SK-N-SH (cell line): ENCODE measurements around the gene GALT. TPM values are rescaled to one million over a fixed set of nuclear protein-coding genes. Genes with fewer than 3 reads are reported as not detected.

Source experiments
- CTCF ChIA-PET: fragments of 300-600, 350-600 bp; formaldehyde crosslinking; extraction: SDS; loops from one replicate; lab custom pipeline; 2021; lab: Yijun Ruan, JAX
- POLR2A ChIA-PET: fragments of 350-600 bp; sonication (Branson Sonifier 250); formaldehyde crosslinking; extraction: SDS; loops from one replicate; lab custom pipeline; 2020; ENCODE audit warnings: antibody characterized with exemption, inconsistent platforms; lab: Yijun Ruan, JAX
- DNase-seq: peaks from one replicate; pipeline ENCODE4 v3.0.0; 2012
- H2AFZ ChIP-seq: fragments of 200-600 bp; sonication (generic); 2 replicates; pipeline ENCODE4 v1.8.1; 2016; ENCODE audit warnings: antibody characterized with exemption, mild to moderate bottlenecking, low read depth
- H3F3A ChIP-seq: fragments of 200-600 bp; sonication (generic); replicated peaks from 2 replicates; pipeline ENCODE3; 2016; ENCODE audit warnings: antibody characterized with exemption, mild to moderate bottlenecking; ENCODE audit not compliant: insufficient read depth
- H3K27ac ChIP-seq, 2 experiments: fragments of 200-500 bp in 1 of 2; fragments of 200-600 bp in 1 of 2; sonication (Bioruptor generic) in 1 of 2; sonication (generic), shearing (Covaris generic) in 1 of 2; 2 replicates each; pipeline versions ENCODE4 v1.5.1 to v1.6.1; 2014 to 2016; ENCODE audit warnings: low read depth in 2 of 2, inconsistent platforms in 1 of 2, low read length in 1 of 2, mild to moderate bottlenecking in 1 of 2, mixed read lengths in 1 of 2
- H3K27me3 ChIP-seq: fragments of 200-600 bp; sonication (generic), shearing (Covaris generic); 2 replicates; pipeline ENCODE4 v1.6.1; 2016; ENCODE audit warnings: mixed run types; ENCODE audit not compliant: insufficient read depth
- H3K36me3 ChIP-seq, 2 experiments: fragments of 200-500 bp in 1 of 2; fragments of 200-600 bp in 1 of 2; sonication (Bioruptor generic) in 1 of 2; sonication (generic) in 1 of 2; replicated peaks in 1 of 2; 2 replicates each; pipeline versions ENCODE3 to v1.5.1; 2014 to 2016; ENCODE audit warnings: low read length in 1 of 2, mild to moderate bottlenecking in 1 of 2; ENCODE audit not compliant: insufficient read depth in 2 of 2, control insufficient read depth in 1 of 2
- H3K4me1 ChIP-seq, 2 experiments: fragments of 200-500 bp in 1 of 2; fragments of 200-600 bp in 1 of 2; sonication (Bioruptor generic) in 1 of 2; sonication (generic), shearing (Covaris generic) in 1 of 2; 2 replicates each; pipeline versions ENCODE4 v1.5.1 to v1.6.1; 2014 to 2016; ENCODE audit warnings: low read depth in 1 of 2, low read length in 1 of 2, mixed run types in 1 of 2; ENCODE audit not compliant: insufficient read depth in 2 of 2, control insufficient read depth in 1 of 2
- H3K4me2 ChIP-seq: fragments of 200-600 bp; sonication (generic), shearing (Covaris generic); 2 replicates; pipeline ENCODE4 v1.6.1; 2017; ENCODE audit warnings: mixed run types
- H3K4me3 ChIP-seq, 2 experiments: fragments of 200-500 bp in 1 of 2; fragments of 200-600 bp in 1 of 2; sonication (Bioruptor generic) in 1 of 2; sonication (generic), shearing (Covaris generic) in 1 of 2; 2 replicates each; pipeline versions ENCODE4 v1.5.1 to v1.8.1; 2014 to 2016; ENCODE audit warnings: low read depth in 2 of 2, inconsistent platforms in 1 of 2, low read length in 1 of 2, mild to moderate bottlenecking in 1 of 2, mixed read lengths in 1 of 2, moderate library complexity in 1 of 2
- H3K79me2 ChIP-seq: fragments of 200-600 bp; sonication (generic); 2 replicates; pipeline ENCODE4 v1.8.1; 2017; ENCODE audit warnings: mild to moderate bottlenecking; ENCODE audit not compliant: insufficient read depth
- H3K9ac ChIP-seq: fragments of 200-600 bp; sonication (generic); 2 replicates; pipeline ENCODE4 v1.6.1; 2017; ENCODE audit warnings: mixed run types
- H3K9me2 ChIP-seq: fragments of 200-600 bp; sonication (generic); 2 replicates; pipeline ENCODE4 v1.6.1; 2017; ENCODE audit warnings: mixed run types
- H3K9me3 ChIP-seq: fragments of 200-600 bp; sonication (generic); 2 replicates; pipeline ENCODE4 v1.6.1; 2017; ENCODE audit warnings: mixed run types, mild to moderate bottlenecking, moderate library complexity
- H4K20me1 ChIP-seq: fragments of 200-600 bp; sonication (generic); 2 replicates; pipeline ENCODE4 v1.6.1; 2017; ENCODE audit warnings: mild to moderate bottlenecking, mixed run types; ENCODE audit not compliant: insufficient read depth
- EZH2phosphoT487 ChIP-seq: fragments of 200-600 bp; sonication (generic); IDR thresholded peaks from 2 replicates; pipeline ENCODE4 v1.6.1; 2017; ENCODE audit warnings: low read depth, mixed run types, mild to moderate bottlenecking, antibody characterized with exemption, moderate library complexity, borderline replicate concordance
- FOSL2 ChIP-seq: IDR thresholded peaks from 2 replicates; pipeline ENCODE4 v1.4.0; 2012; ENCODE audit warnings: low read depth, mild to moderate bottlenecking, moderate library complexity, borderline replicate concordance
- FOXJ3 ChIP-seq: sonication (generic); formaldehyde crosslinking; IDR thresholded peaks from 2 replicates; pipeline ENCODE4 v1.5.1; 2020; ENCODE audit warnings: mild to moderate bottlenecking, missing genetic modification reagents
- FOXM1 ChIP-seq: IDR thresholded peaks from 2 replicates; pipeline ENCODE4 v1.4.0; 2012; ENCODE audit warnings: low read depth, mild to moderate bottlenecking
- IRF3 ChIP-seq: fragments of 150-350 bp; IDR thresholded peaks from 2 replicates; pipeline ENCODE4 v1.6.1; 2016; ENCODE audit warnings: mild to moderate bottlenecking, low read depth, low read length
- MXI1 ChIP-seq: IDR thresholded peaks from 2 replicates; pipeline ENCODE4 v1.6.1; 2012; ENCODE audit warnings: mild to moderate bottlenecking, low read depth, low read length, improper control_type of control experiment
- NFIC ChIP-seq: IDR thresholded peaks from 2 replicates; pipeline ENCODE4 v1.4.0; 2012; ENCODE audit warnings: borderline replicate concordance
- PBX3 ChIP-seq: IDR thresholded peaks from 2 replicates; pipeline ENCODE4; 2012
- POLR2AphosphoS5 ChIP-seq: IDR thresholded peaks from 2 replicates; pipeline ENCODE4 v1.6.1; 2012; ENCODE audit warnings: low read depth, low read length
- RAD21 ChIP-seq: IDR thresholded peaks from 2 replicates; pipeline ENCODE4 v1.6.1; 2012; ENCODE audit warnings: mild to moderate bottlenecking, low read length
- RCOR1 ChIP-seq: fragments of 150-350 bp; IDR thresholded peaks from 2 replicates; pipeline ENCODE4 v1.6.1; 2017; ENCODE audit warnings: antibody characterized with exemption, low read length
- RFX5 ChIP-seq: IDR thresholded peaks from 2 replicates; pipeline ENCODE4 v1.6.1; 2012; ENCODE audit warnings: mild to moderate bottlenecking, improper control_type of control experiment, low read length
- SIN3A ChIP-seq: IDR thresholded peaks from 2 replicates; pipeline ENCODE4 v1.6.1; 2012; ENCODE audit warnings: low read depth, mild to moderate bottlenecking, low read length, moderate library complexity, borderline replicate concordance
- SMC3 ChIP-seq: IDR thresholded peaks from 2 replicates; pipeline ENCODE4 v1.6.1; 2012; ENCODE audit warnings: low read depth, low read length, improper control_type of control experiment
- TAF1 ChIP-seq: IDR thresholded peaks from 2 replicates; pipeline ENCODE4 v1.6.1; 2012; ENCODE audit warnings: low read depth, mild to moderate bottlenecking, low read length, moderate library complexity, borderline replicate concordance
- TCF12 ChIP-seq: IDR thresholded peaks from 2 replicates; pipeline ENCODE4 v1.4.0; 2012
- YY1 ChIP-seq: IDR thresholded peaks from 2 replicates; pipeline ENCODE4 v1.4.0; 2012; ENCODE audit warnings: low read depth, mild to moderate bottlenecking
- WGBS: methylation state at CpG from one replicate; pipeline ENCODE4 v1.1.6; 2017; ENCODE audit warnings: low lambda C conversion rate; 5-methylcytosine and 5-hydroxymethylcytosine counted together
- polyA plus RNA-seq, 3 experiments: library from polyadenylated mRNA; depleted of rRNA; stranded (reverse); fragments of >200 nt; gene quantifications; 2 replicates each; pipeline ENCODE4 v1.2.3, GENCODE V29; 2012
- TF ChIP-seq, protein P1 (sequence below): IDR thresholded peaks from 2 replicates; pipeline ENCODE4 v1.4.0; 2012; ENCODE audit warnings: low read depth, borderline replicate concordance
- TF ChIP-seq, protein P2 (sequence below): IDR thresholded peaks from 2 replicates; pipeline ENCODE4 v1.4.0; 2012; ENCODE audit warnings: low read depth, borderline replicate concordance

The GALT gene
- polyA plus RNA-seq, 1 of the 3 experiments (the other 2 are of a cell fraction) = 45.9 TPM

DNA sequence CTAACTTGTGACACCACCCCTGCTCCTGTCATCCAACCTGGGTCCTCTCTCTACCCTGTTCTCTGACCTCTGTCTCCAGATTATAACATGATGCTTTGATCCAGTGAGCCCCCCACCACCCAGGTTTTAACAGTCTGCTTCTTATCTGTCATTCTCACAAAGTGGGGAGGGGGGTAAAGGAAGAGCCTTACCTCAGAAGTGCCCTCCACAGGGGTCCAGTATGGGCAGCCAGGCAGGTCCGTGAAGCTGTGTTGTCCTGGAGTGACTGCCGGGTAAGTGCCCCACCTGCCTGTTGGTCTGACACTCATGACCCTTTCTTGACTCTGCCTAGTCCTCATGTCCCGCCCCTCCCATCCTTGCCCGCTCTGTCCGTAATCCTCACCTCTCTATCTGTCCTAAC, 8.9 kb downstream of the GALT start:
- ChIA-PET CTCF (interaction anchor here (0.9 to 14.1 kb wide), 6 partner anchors 9 to 20 kb away, joined by 3 to 152 read pairs (median 7); partner anchors contain the start of genes GALT and SIGMAR1), POLR2A (interaction anchor here (1.6 to 1.7 kb wide), 2 partner anchors 17 to 18 kb away, joined by 3 to 7 read pairs; no protein-coding TSS in a partner anchor)
- H3K4me1 ChIP-seq = peaks cover 20 to 57% of the 10 kb centered on the region in 2 experiments
- H3K9ac ChIP-seq = no peak overlapping the region
- peaks cover 3% of the 10 kb centered on the region for H3F3A ChIP-seq
- TF ChIP-seq, protein P1, sequence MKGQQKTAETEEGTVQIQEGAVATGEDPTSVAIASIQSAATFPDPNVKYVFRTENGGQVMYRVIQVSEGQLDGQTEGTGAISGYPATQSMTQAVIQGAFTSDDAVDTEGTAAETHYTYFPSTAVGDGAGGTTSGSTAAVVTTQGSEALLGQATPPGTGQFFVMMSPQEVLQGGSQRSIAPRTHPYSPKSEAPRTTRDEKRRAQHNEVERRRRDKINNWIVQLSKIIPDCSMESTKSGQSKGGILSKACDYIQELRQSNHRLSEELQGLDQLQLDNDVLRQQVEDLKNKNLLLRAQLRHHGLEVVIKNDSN = no peak
- TF ChIP-seq SIN3A (no peak), TCF12 (no peak)
- H3K27me3 ChIP-seq = no peaks in the 10 kb centered on the region
- no peak overlapping the region; the same call in 1 of the 2 replicates for H3K4me2 ChIP-seq
- H3K9me3 ChIP-seq = no peaks in the 10 kb centered on the region
- no peak overlapping the region for H2AFZ ChIP-seq
- H3K36me3 ChIP-seq = no peaks in the 10 kb centered on the region
- WGBS = 79% methylated on average over 4 of the region's 5 CpGs
- peak overlapping the region; percentile 67 to 96; a peak in 3 of 4 replicates for H3K27ac ChIP-seq
- H3K9me2 ChIP-seq = no peaks in the 10 kb centered on the region
- no peaks in the 10 kb centered on the region for H4K20me1 ChIP-seq
- H3K4me3 ChIP-seq = no peak overlapping the region
- H3K79me2 ChIP-seq = no peaks in the 10 kb centered on the region
- DNase-seq = no peak

- TF ChIP-seq FOXJ3 (CRISPR knock-in tag) (no peak), SMC3 (no peak), MXI1 (no peak), RAD21 (no peak), FOSL2 (no peak), RFX5 (no peak), IRF3 (no peak), PBX3 (no peak), YY1 (no peak), SIN3A (no peak), EZH2phosphoT487 (no peak), TAF1 (no peak), RCOR1 (no peak), POLR2AphosphoS5 (no peak), FOXM1 (no peak), NFIC (no peak)
- TF ChIP-seq, protein P2, sequence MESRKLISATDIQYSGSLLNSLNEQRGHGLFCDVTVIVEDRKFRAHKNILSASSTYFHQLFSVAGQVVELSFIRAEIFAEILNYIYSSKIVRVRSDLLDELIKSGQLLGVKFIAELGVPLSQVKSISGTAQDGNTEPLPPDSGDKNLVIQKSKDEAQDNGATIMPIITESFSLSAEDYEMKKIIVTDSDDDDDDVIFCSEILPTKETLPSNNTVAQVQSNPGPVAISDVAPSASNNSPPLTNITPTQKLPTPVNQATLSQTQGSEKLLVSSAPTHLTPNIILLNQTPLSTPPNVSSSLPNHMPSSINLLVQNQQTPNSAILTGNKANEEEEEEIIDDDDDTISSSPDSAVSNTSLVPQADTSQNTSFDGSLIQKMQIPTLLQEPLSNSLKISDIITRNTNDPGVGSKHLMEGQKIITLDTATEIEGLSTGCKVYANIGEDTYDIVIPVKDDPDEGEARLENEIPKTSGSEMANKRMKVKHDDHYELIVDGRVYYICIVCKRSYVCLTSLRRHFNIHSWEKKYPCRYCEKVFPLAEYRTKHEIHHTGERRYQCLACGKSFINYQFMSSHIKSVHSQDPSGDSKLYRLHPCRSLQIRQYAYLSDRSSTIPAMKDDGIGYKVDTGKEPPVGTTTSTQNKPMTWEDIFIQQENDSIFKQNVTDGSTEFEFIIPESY = no peak
- TF ChIP-seq, protein P1 = no peak
- H3K27ac ChIP-seq = no peak overlapping the region
- H3K79me2 ChIP-seq = no peaks in the 10 kb centered on the region
- H3K9me3 ChIP-seq = no peaks in the 10 kb centered on the region
- no peaks in the 10 kb centered on the region for H4K20me1 ChIP-seq
- ChIA-PET CTCF (interaction anchor here (1.5 to 2.4 kb wide), 5 partner anchors 8 to 45 kb away, joined by 4 to 11 read pairs (median 7); partner anchors contain the start of gene GALT), POLR2A (no interaction called here)
- H3K36me3 ChIP-seq = no peaks in the 10 kb centered on the region
- peaks cover 3% of the 10 kb centered on the region for H3F3A ChIP-seq
- H3K27me3 ChIP-seq = no peaks in the 10 kb centered on the region
- WGBS = 90% methylated on average over 5 of the region's 5 CpGs
- no peak overlapping the region for H3K9ac ChIP-seq
- no peak for DNase-seq
- no peak overlapping the region for H3K4me2 ChIP-seq
- H3K9me2 ChIP-seq = no peaks in the 10 kb centered on the region
- no peak overlapping the region for H2AFZ ChIP-seq
- H3K4me1 ChIP-seq = peaks cover 20 to 41% of the 10 kb centered on the region in 2 experiments
- H3K4me3 ChIP-seq = no peak overlapping the region
Measured at GRCh38 chr9:34656992-34657391, 10.5 kb downstream of the GALT start.
